Measurements from ENCODE around the gene PPP1R36. TPM values are rescaled to one million over a fixed set of nuclear protein-coding genes. Genes with fewer than 3 reads are reported as not detected.
"Not testable (repeated sequence)": the region's sequence is repeated elsewhere in the genome, so short reads cannot be mapped to it uniquely, and the experiment has no call there.

PPP1R36 gene
- polyA plus RNA-seq, 1 donor from 2014 or later, result not detected

- Mint-ChIP-seq H3K4me1 (peaks cover 55 to 73% (median 68%) of the 10 kb centered on the region in 3 donors), H3K4me3 (peak overlapping the region in 3 of 4 donors; percentile 13 to 98 (median 81)), H3K27ac (peak overlapping the region in 2 of 3 donors; percentile 65 to 98), H3K9me3 (no peaks in the 10 kb centered on the region), H3K27me3 (no peaks in the 10 kb centered on the region), H3K36me3 (no peaks in the 10 kb centered on the region)
Observed at GRCh38 chr14:64509036-64509435, 40.7 kb upstream of the PPP1R36 start.

GRCh38 chr14:64510825-64511671 lies 38.7 kb upstream of the PPP1R36 start:
- no peaks in the 10 kb centered on the region for H3K36me3 Mint-ChIP-seq
- H3K4me3 Mint-ChIP-seq, result peak overlapping the region in 3 of 4 donors; percentile 24 to 72 (median 41)
- H3K4me1 Mint-ChIP-seq, result peaks cover 56 to 81% (median 74%) of the 10 kb centered on the region in 3 donors
- H3K9me3 Mint-ChIP-seq, result no peaks in the 10 kb centered on the region
- no peaks in the 10 kb centered on the region for H3K27me3 Mint-ChIP-seq
- H3K27ac Mint-ChIP-seq, result peak overlapping the region; percentile 27 to 83 (median 73)

GRCh38 chr14:64513271-64513670 lies 36.5 kb upstream of the PPP1R36 start:
- H3K27ac Mint-ChIP-seq, result no peak overlapping the region
- H3K4me3 Mint-ChIP-seq, result no peak overlapping the region
- H3K9me3 Mint-ChIP-seq, result no peaks in the 10 kb centered on the region
- H3K27me3 Mint-ChIP-seq, result no peaks in the 10 kb centered on the region
- H3K4me1 Mint-ChIP-seq, result peaks cover 51 to 79% (median 71%) of the 10 kb centered on the region in 3 donors
- H3K36me3 Mint-ChIP-seq, result no peaks in the 10 kb centered on the region

GRCh38 chr14:64515053-64515452 lies 34.7 kb upstream of the PPP1R36 start:
- no peaks in the 10 kb centered on the region for H3K36me3 Mint-ChIP-seq
- no peak overlapping the region for H3K27ac Mint-ChIP-seq
- no peak overlapping the region for H3K4me3 Mint-ChIP-seq
- no peaks in the 10 kb centered on the region for H3K9me3 Mint-ChIP-seq
- H3K27me3 Mint-ChIP-seq, result no peaks in the 10 kb centered on the region
- H3K4me1 Mint-ChIP-seq, result peaks cover 41 to 70% (median 57%) of the 10 kb centered on the region in 3 donors

- H3K4me1 Mint-ChIP-seq, result peaks cover 25 to 53% (median 41%) of the 10 kb centered on the region in 3 donors
- peak overlapping the region in 1 of 4 donors; percentile 50 for H3K4me3 Mint-ChIP-seq
- no peaks in the 10 kb centered on the region for H3K9me3 Mint-ChIP-seq
- H3K36me3 Mint-ChIP-seq, result no peaks in the 10 kb centered on the region
- H3K27ac Mint-ChIP-seq, result peak overlapping the region in 1 of 3 donors; percentile 10
- no peaks in the 10 kb centered on the region for H3K27me3 Mint-ChIP-seq
Observed at GRCh38 chr14:64516969-64517368, 32.8 kb upstream of the PPP1R36 start.

GRCh38 chr14:64517667-64518066 lies 32.1 kb upstream of the PPP1R36 start:
- not testable (repeated sequence) for H3K27ac Mint-ChIP-seq, H3K36me3 Mint-ChIP-seq, H3K4me3 Mint-ChIP-seq, H3K27me3 Mint-ChIP-seq, H3K9me3 Mint-ChIP-seq
- peaks cover 22 to 48% (median 37%) of the 10 kb centered on the region in 3 donors for H3K4me1 Mint-ChIP-seq

GRCh38 chr14:64518229-64518628 lies 31.5 kb upstream of the PPP1R36 start:
- Mint-ChIP-seq H3K27me3 (no peaks in the 10 kb centered on the region), H3K36me3 (no peaks in the 10 kb centered on the region), H3K27ac (no peak overlapping the region), H3K4me1 (peaks cover 22 to 42% (median 34%) of the 10 kb centered on the region in 3 donors), H3K4me3 (no peak overlapping the region), H3K9me3 (no peaks in the 10 kb centered on the region)

GRCh38 chr14:64520699-64521098 lies 29.1 kb upstream of the PPP1R36 start:
- H3K36me3 Mint-ChIP-seq, result peaks cover 3% of the 10 kb centered on the region
- no peaks in the 10 kb centered on the region for H3K9me3 Mint-ChIP-seq
- peaks cover 15 to 25% (median 24%) of the 10 kb centered on the region in 3 donors for H3K4me1 Mint-ChIP-seq
- no peak overlapping the region for H3K27ac Mint-ChIP-seq
- no peak overlapping the region for H3K4me3 Mint-ChIP-seq
- H3K27me3 Mint-ChIP-seq, result no peaks in the 10 kb centered on the region

- no peaks in the 10 kb centered on the region for H3K27me3 Mint-ChIP-seq
- peaks cover 4 to 18% (median 9%) of the 10 kb centered on the region in 3 donors for H3K4me1 Mint-ChIP-seq
- H3K27ac Mint-ChIP-seq, result no peak overlapping the region
- H3K36me3 Mint-ChIP-seq, result peaks cover 7% of the 10 kb centered on the region
- H3K9me3 Mint-ChIP-seq, result no peaks in the 10 kb centered on the region
- no peak overlapping the region for H3K4me3 Mint-ChIP-seq
Observed at GRCh38 chr14:64522591-64523355, 27.0 kb upstream of the PPP1R36 start.

- Mint-ChIP-seq H3K27ac (peak overlapping the region in 1 of 3 donors; percentile 70), H3K36me3 (peaks cover 7% of the 10 kb centered on the region), H3K4me3 (no peak overlapping the region), H3K9me3 (no peaks in the 10 kb centered on the region), H3K27me3 (no peaks in the 10 kb centered on the region), H3K4me1 (peaks cover 0 to 10% (median 6%) of the 10 kb centered on the region in 3 donors)
Observed at GRCh38 chr14:64525354-64525753, 24.4 kb upstream of the PPP1R36 start.

GRCh38 chr14:64531567-64531966 lies 18.2 kb upstream of the PPP1R36 start:
- Mint-ChIP-seq H3K27ac (no peak overlapping the region), H3K36me3 (no peaks in the 10 kb centered on the region), H3K4me3 (no peak overlapping the region), H3K9me3 (no peaks in the 10 kb centered on the region), H3K27me3 (no peaks in the 10 kb centered on the region), H3K4me1 (peaks cover 0 to 9% (median 2%) of the 10 kb centered on the region in 3 donors)

GRCh38 chr14:64536488-64537245 lies 13.1 kb upstream of the PPP1R36 start:
- Mint-ChIP-seq H3K9me3 (peaks cover 0 to 2% (median 0%) of the 10 kb centered on the region in 3 donors), H3K27me3 (peaks cover 10% of the 10 kb centered on the region), H3K4me1 (peaks cover 7 to 9% (median 9%) of the 10 kb centered on the region in 3 donors), H3K36me3 (no peaks in the 10 kb centered on the region), H3K4me3 (peak overlapping the region in 2 of 4 donors; percentile 40 to 82), H3K27ac (peak overlapping the region in 1 of 3 donors; percentile 29)

GRCh38 chr14:64540208-64541202 lies 9.3 kb upstream of the PPP1R36 start, which contains the start of gene HSPA2:
HSPA2 (plus strand) TSS chr14:64540741; CDS start chr14:64540850, 109 bp downstream.
- peak within 1 kb of the TSS; percentile 75 to 96 (median 92) for H3K27ac Mint-ChIP-seq
- no peaks in the 10 kb centered on the region for H3K36me3 Mint-ChIP-seq
- H3K4me3 Mint-ChIP-seq, result peak within 1 kb of the TSS; percentile 90 to 99 (median 97)
- H3K27me3 Mint-ChIP-seq, result peaks cover 11% of the 10 kb centered on the region
- peaks cover 12 to 17% (median 17%) of the 10 kb centered on the region in 3 donors for H3K4me1 Mint-ChIP-seq
- peaks cover 0 to 2% (median 0%) of the 10 kb centered on the region in 3 donors for H3K9me3 Mint-ChIP-seq
